Fibroblast of the conjunctiva (primary cell): Measurements from ENCODE around the gene BCL7B.
"Not testable (repeated sequence)": the region's sequence is repeated elsewhere in the genome, so short reads cannot be mapped to it uniquely, and the experiment has no call there.

Source experiments
- DNase-seq: peaks from one replicate; pipeline ENCODE4 v3.0.0-alpha.2; 2010; ENCODE audit warnings: low read depth

BCL7B gene

DNA sequence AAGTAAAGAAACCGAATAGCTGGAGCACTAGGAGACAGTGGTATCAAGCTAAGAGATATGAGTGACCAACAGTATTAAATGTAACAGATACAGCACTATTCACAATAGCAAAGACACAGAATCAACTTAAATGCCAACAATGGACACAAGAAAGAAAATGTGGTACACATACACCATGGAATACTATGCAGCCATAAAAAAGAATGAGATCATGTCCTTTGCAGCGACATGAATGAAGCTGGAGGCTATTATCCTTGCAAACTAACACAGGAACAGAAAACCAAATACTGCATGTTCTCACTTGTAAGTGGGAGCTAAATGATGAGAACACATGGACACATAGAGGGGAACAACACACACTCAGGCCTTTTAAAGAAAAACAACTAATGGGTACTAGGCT lies 62.0 kb downstream of the BCL7B start:
- DNase-seq = not testable (repeated sequence)

DNA sequence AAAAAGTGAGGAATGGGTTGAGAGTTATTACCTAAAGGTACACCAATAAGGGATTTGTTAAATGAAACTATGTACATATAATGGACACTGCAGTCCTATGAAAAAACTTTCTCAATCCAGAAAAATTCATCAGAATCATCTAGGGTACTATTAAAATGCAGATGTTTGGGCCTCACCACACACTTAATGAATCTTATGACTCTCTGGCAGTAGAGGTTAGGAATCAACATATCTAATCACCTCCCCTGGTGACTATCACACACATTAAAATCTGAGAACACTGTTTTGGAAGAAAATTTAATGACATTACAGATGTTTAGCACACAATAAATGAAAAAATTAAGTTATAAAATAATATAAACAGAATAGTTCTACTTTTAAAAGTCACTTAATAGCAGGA lies 67.5 kb downstream of the BCL7B start:
- no peak for DNase-seq

DNA sequence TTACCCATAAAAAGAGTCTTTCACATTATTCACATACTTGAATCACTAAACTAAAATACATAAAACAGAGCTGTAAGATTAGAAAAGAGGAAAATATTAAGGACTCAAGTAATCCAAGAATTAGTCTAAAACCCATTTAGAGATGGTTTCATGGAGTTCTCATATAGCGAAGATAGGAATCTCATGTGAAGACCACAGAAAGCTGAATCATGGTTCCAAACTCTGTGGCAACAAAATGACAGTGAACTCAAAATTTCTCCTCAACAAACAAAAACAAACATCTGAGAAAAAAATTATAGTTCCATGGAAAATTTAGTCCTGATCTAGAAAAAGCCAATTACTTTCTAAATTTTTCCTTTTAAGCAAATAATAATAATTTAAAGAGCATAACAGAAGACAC lies 70.0 kb downstream of the BCL7B start:
- DNase-seq = no peak
